Sigmoid colon (tissue), 7 donors: ENCODE data around the gene PEX7. TPM values are rescaled to one million over a fixed set of nuclear protein-coding genes. Genes with fewer than 3 reads are reported as not detected.

Source experiments
- DNase-seq: peaks from one replicate; pipeline ENCODE4 v3.0.0-alpha.2; 2019
- H3K27ac ChIP-seq, 4 donors: fragments of 200-600 bp; sonication (generic); one replicate each; pipeline ENCODE4 v1.5.1; 2016 to 2019; ENCODE audit warnings: mild to moderate bottlenecking in 1 of 4
- H3K27me3 ChIP-seq, 3 donors: fragments of 200-600 bp; sonication (generic); one replicate each; pipeline ENCODE4 v1.5.1; 2019; ENCODE audit warnings: mild to moderate bottlenecking in 1 of 3
- H3K36me3 ChIP-seq, 4 donors: fragments of 200-600 bp; sonication (generic); one replicate each; pipeline ENCODE4 v1.5.1; 2016 to 2019
- H3K4me1 ChIP-seq, 4 donors: fragments of 200-600 bp; sonication (generic); one replicate each; pipeline ENCODE4 v1.5.1; 2017 to 2019
- H3K4me3 ChIP-seq, 4 donors: fragments of 200-600 bp; sonication (generic); one replicate each; pipeline ENCODE4 v1.5.1; 2017 to 2019; ENCODE audit warnings: mild to moderate bottlenecking in 2 of 4, moderate library complexity in 1 of 4
- H3K9me3 ChIP-seq, 4 donors: fragments of 200-600 bp in 3 of 4; sonication (generic) in 3 of 4; one replicate each; pipeline versions ENCODE4 v1.5.1 to v1.6.1; 2013 to 2019
- EP300 ChIP-seq, 4 donors: sonication (generic); formaldehyde crosslinking; IDR thresholded peaks; one replicate each; pipeline ENCODE4 v1.6.1; 2017; ENCODE audit warnings: antibody characterized with exemption in 4 of 4
- POLR2A ChIP-seq, 2 donors: fragments of 450-650 bp; IDR thresholded peaks; one replicate each; pipeline ENCODE4 v1.6.1; 2016; ENCODE audit warnings: antibody characterized with exemption in 2 of 2, mild to moderate bottlenecking in 2 of 2, moderate library complexity in 2 of 2
- POLR2AphosphoS5 ChIP-seq, 4 donors: sonication (generic); formaldehyde crosslinking; IDR thresholded peaks; one replicate each; pipeline ENCODE4 v1.6.1; 2017; ENCODE audit warnings: antibody characterized with exemption in 4 of 4
- WGBS, 2 donors: extraction: QIAGEN DNeasy Blood & Tissue Kit; methylation state at CpG; one replicate each; pipeline ENCODE4 v1.1.7; 2013; 5-methylcytosine and 5-hydroxymethylcytosine counted together
- intact Hi-C: fragments of 100-400 bp; cut with DNase I; formaldehyde crosslinking; loops from one replicate; pipeline ENCODE4 v1.15.1; 2023
- polyA plus RNA-seq, 3 donors: library from polyadenylated mRNA; stranded (reverse); fragments of 200-250 nt; gene quantifications; one replicate each; pipeline ENCODE4 v1.2.3, GENCODE V29; 2013
- total RNA-seq, 4 donors: library from RNA; depleted of rRNA; stranded (reverse); fragments of >200 nt; gene quantifications; one replicate each; pipeline ENCODE4 v1.1.0, GENCODE V29; 2016
- TF ChIP-seq, protein P1 (sequence below), 4 experiments: fragments of 450-650 bp in 3 of 4; fragments of 200-600 bp in 1 of 4; IDR thresholded peaks; one replicate each; pipeline ENCODE4 v1.5.1; 2016 to 2019; ENCODE audit warnings: antibody characterized with exemption in 4 of 4, mild to moderate bottlenecking in 3 of 4, moderate library complexity in 2 of 4
- donor health status: healthy with polysubstance abuse.
- donor health status: Bipolar disorder and iron deficiency.
- donor health status: healthy.

The PEX7 gene
- total and polyA plus RNA-seq, 7 donors = 2.9 to 15.0 (median 6.9) TPM

- H3K27me3 ChIP-seq = no peaks in the 10 kb centered on the region
- 10 to 36% methylated on average over 8 of the region's 8 CpGs for WGBS, 2 donors
- H3K4me3 ChIP-seq = peak overlapping the region; percentile 51 to 69 (median 66)
- TF ChIP-seq EP300 (IDR thresholded peaks at IDR 0.05) = no peak
- TF ChIP-seq, protein P1, sequence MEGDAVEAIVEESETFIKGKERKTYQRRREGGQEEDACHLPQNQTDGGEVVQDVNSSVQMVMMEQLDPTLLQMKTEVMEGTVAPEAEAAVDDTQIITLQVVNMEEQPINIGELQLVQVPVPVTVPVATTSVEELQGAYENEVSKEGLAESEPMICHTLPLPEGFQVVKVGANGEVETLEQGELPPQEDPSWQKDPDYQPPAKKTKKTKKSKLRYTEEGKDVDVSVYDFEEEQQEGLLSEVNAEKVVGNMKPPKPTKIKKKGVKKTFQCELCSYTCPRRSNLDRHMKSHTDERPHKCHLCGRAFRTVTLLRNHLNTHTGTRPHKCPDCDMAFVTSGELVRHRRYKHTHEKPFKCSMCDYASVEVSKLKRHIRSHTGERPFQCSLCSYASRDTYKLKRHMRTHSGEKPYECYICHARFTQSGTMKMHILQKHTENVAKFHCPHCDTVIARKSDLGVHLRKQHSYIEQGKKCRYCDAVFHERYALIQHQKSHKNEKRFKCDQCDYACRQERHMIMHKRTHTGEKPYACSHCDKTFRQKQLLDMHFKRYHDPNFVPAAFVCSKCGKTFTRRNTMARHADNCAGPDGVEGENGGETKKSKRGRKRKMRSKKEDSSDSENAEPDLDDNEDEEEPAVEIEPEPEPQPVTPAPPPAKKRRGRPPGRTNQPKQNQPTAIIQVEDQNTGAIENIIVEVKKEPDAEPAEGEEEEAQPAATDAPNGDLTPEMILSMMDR (IDR thresholded peaks at IDR 0.05) = peak in 1 of 4 experiments; percentile 2
- no peak for DNase-seq
- H3K36me3 ChIP-seq = no peaks in the 10 kb centered on the region
- peak overlapping the region; percentile 74 to 97 (median 82) for H3K27ac ChIP-seq
- no peaks in the 10 kb centered on the region for H3K9me3 ChIP-seq
- H3K4me1 ChIP-seq = peaks cover 0 to 21% (median 10%) of the 10 kb centered on the region in 4 donors
- intact Hi-C loops = no loop called here
Measured at GRCh38 chr6:136793363-136793762, 29.0 kb upstream of the PEX7 start.

- peaks cover 0 to 15% (median 7%) of the 10 kb centered on the region in 4 donors for H3K4me1 ChIP-seq
- intact Hi-C loops = no loop called here
- no peaks in the 10 kb centered on the region for H3K9me3 ChIP-seq
- H3K36me3 ChIP-seq = no peaks in the 10 kb centered on the region
- H3K27me3 ChIP-seq = no peaks in the 10 kb centered on the region
- TF ChIP-seq POLR2A (IDR thresholded peaks at IDR 0.05) (no peak), POLR2AphosphoS5 (IDR thresholded peaks at IDR 0.05) (no peak), EP300 (IDR thresholded peaks at IDR 0.05) (no peak)
- TF ChIP-seq, protein P1 (IDR thresholded peaks at IDR 0.05) = no peak
- DNase-seq = no peak
- H3K4me3 ChIP-seq = no peak overlapping the region
- 88 to 94% methylated on average over 2 of the region's 2 CpGs for WGBS, 2 donors
- H3K27ac ChIP-seq = no peak overlapping the region
Measured at GRCh38 chr6:136795386-136795785, 27.0 kb upstream of the PEX7 start.

- intact Hi-C loops = no loop called here
- TF ChIP-seq, protein P1 (IDR thresholded peaks at IDR 0.05) = no peak
- TF ChIP-seq POLR2A (IDR thresholded peaks at IDR 0.05) (no peak), POLR2AphosphoS5 (IDR thresholded peaks at IDR 0.05) (no peak), EP300 (IDR thresholded peaks at IDR 0.05) (no peak)
- 93% methylated on average over 5 of the region's 5 CpGs for WGBS, 2 donors
Measured at GRCh38 chr6:136795996-136796395, 26.4 kb upstream of the PEX7 start.

DNA sequence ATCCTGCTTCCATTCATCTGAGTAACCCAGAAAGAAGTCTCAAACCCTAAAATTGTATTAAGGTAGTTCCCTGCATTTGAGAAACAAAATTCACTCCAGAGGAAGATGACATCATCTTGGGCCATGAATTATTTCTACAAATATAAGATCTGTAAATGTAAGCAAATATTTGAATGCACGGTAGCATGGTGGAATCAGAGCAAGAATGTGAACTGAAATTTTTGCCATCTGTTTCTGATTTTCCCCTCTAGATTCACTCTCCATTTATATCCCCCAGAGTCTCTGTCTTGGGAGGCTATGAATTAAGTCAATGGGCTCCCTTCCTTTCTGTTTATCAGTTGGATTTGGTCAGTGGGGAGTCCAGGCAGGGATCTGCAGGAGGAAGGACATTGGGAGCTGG, 24.3 kb upstream of the PEX7 start:
- H3K36me3 ChIP-seq = no peaks in the 10 kb centered on the region
- WGBS, 2 donors = 88 to 94% methylated on average over 1 of the region's 1 CpG
- TF ChIP-seq, protein P1 (IDR thresholded peaks at IDR 0.05) = no peak
- TF ChIP-seq POLR2A (IDR thresholded peaks at IDR 0.05) = no peak
- TF ChIP-seq EP300 (IDR thresholded peaks at IDR 0.05) = no peak
- no peak for TF ChIP-seq POLR2AphosphoS5 (IDR thresholded peaks at IDR 0.05)
- no peak overlapping the region for H3K27ac ChIP-seq
- H3K27me3 ChIP-seq = no peaks in the 10 kb centered on the region
- peaks cover 0 to 6% (median 3%) of the 10 kb centered on the region in 4 donors for H3K4me1 ChIP-seq
- no peak for DNase-seq
- intact Hi-C loops = no loop called here
- H3K9me3 ChIP-seq = no peaks in the 10 kb centered on the region
- H3K4me3 ChIP-seq = no peak overlapping the region

More at GRCh38 chr6:136795996-136796395, 26.4 kb upstream of the PEX7 start:
- Histone ChIP-seq H3K4me3 (no peak overlapping the region), H3K36me3 (no peaks in the 10 kb centered on the region), H3K27ac (no peak overlapping the region), H3K4me1 (peaks cover 0 to 15% (median 7%) of the 10 kb centered on the region in 4 donors), H3K27me3 (no peaks in the 10 kb centered on the region), H3K9me3 (no peaks in the 10 kb centered on the region)
- DNase-seq = no peak

DNA sequence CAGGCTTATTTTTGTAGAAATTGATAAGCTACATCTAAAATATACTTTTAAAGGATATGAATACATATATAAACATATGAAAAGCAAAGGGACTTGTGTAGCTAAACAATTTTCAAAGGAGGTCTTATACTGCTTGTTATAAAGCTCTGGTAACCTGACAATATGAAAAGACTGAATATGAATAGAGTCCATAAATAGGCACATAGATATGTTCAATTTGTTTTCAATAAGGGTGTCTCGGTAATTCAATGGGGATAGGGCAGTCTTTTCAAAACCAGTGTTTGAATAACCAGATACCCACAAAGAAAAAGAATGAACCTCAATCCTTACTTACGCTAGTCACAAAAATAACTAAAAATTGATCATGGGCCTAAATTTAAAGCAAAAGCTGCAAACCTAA, 20.8 kb upstream of the PEX7 start:
- H3K36me3 ChIP-seq = no peaks in the 10 kb centered on the region

More for the DNA sequence above, 20.8 kb upstream of the PEX7 start:
- no peaks in the 10 kb centered on the region for H3K27me3 ChIP-seq
- H3K27ac ChIP-seq = no peak overlapping the region
- no peak for DNase-seq
- intact Hi-C loops = no loop called here
- 95 to 98% methylated on average over 2 of the region's 2 CpGs for WGBS, 2 donors
- H3K9me3 ChIP-seq = no peaks in the 10 kb centered on the region
- H3K4me3 ChIP-seq = no peak overlapping the region
- TF ChIP-seq POLR2AphosphoS5 (IDR thresholded peaks at IDR 0.05) (no peak), POLR2A (IDR thresholded peaks at IDR 0.05) (no peak)
- no peaks in the 10 kb centered on the region for H3K4me1 ChIP-seq
